Smooth muscle cell (in vitro differentiated cells): ENCODE results near the gene RAB31. TPM values are rescaled to one million over a fixed set of nuclear protein-coding genes. Genes with fewer than 3 reads are reported as not detected.
"Not testable (repeated sequence)": the region's sequence is repeated elsewhere in the genome, so short reads cannot be mapped to it uniquely, and the experiment has no call there.

Experiments used
- DNase-seq: peaks from one replicate; lab custom pipeline; 2025; ENCODE audit not compliant: unreplicated experiment; lab: John Stamatoyannopoulos, UW
- H2AFZ ChIP-seq: fragments of 200-600 bp; sonication (generic); 2 replicates; pipeline ENCODE4 v1.6.0; 2016; ENCODE audit warnings: antibody characterized with exemption, low read depth, mild to moderate bottlenecking
- H3F3A ChIP-seq: fragments of 200-600 bp; sonication (generic); 2 replicates; pipeline ENCODE4 v1.6.0; 2017; ENCODE audit warnings: antibody characterized with exemption, low read depth
- H3K27ac ChIP-seq: fragments of 200-600 bp; sonication (generic); 2 replicates; pipeline ENCODE4 v1.5.1; 2016; ENCODE audit warnings: low read depth, mild to moderate bottlenecking
- H3K27me3 ChIP-seq: fragments of 200-600 bp; sonication (generic); 2 replicates; pipeline ENCODE4 v1.6.1; 2016; ENCODE audit warnings: low read depth, mild to moderate bottlenecking
- H3K36me3 ChIP-seq: fragments of 200-600 bp; sonication (generic); 2 replicates; pipeline ENCODE4 v1.5.1; 2016; ENCODE audit warnings: low read depth
- H3K4me1 ChIP-seq: fragments of 200-600 bp; sonication (generic); 2 replicates; pipeline ENCODE4 v1.5.1; 2016; ENCODE audit warnings: low read depth
- H3K4me2 ChIP-seq: fragments of 200-600 bp; sonication (generic); 2 replicates; pipeline ENCODE4 v1.6.0; 2016; ENCODE audit warnings: mild to moderate bottlenecking
- H3K4me3 ChIP-seq: fragments of 200-600 bp; sonication (generic); 2 replicates; pipeline ENCODE4 v1.5.1; 2016; ENCODE audit warnings: mild to moderate bottlenecking
- H3K79me2 ChIP-seq: fragments of 200-600 bp; sonication (generic); 2 replicates; pipeline ENCODE4 v1.6.0; 2016; ENCODE audit warnings: low read depth, mild to moderate bottlenecking
- H3K9ac ChIP-seq: fragments of 200-600 bp; sonication (generic); 2 replicates; pipeline ENCODE4 v1.6.0; 2016; ENCODE audit warnings: low read depth
- H3K9me3 ChIP-seq: fragments of 200-600 bp; sonication (generic); replicated peaks from 2 replicates; pipeline ENCODE4 v1.5.1; 2016; ENCODE audit warnings: low read depth
- H4K20me1 ChIP-seq: fragments of 200-600 bp; sonication (generic); 2 replicates; pipeline ENCODE4 v1.6.0; 2016; ENCODE audit warnings: low read depth
- CTCF ChIP-seq: fragments of 200-600 bp; sonication (generic); IDR thresholded peaks from 2 replicates; pipeline ENCODE4 v1.5.1; 2017; ENCODE audit warnings: borderline replicate concordance, mild to moderate bottlenecking, antibody characterized with exemption; ENCODE audit not compliant: insufficient read depth, poor library complexity, severe bottlenecking
- WGBS: methylation state at CpG from one replicate; pipeline ENCODE4 v1.1.7; 2016; ENCODE audit warnings: low lambda C conversion rate; 5-methylcytosine and 5-hydroxymethylcytosine counted together
- polyA plus RNA-seq: library from polyadenylated mRNA; unstranded; fragments of >200 nt; fragmentation: Nextera tagmentation; extraction: Ambion mirVana; gene quantifications from 2 replicates; pipeline ENCODE4 v1.2.1, GENCODE V29; 2016
- total RNA-seq: library from RNA; depleted of rRNA; stranded (reverse); fragments of >200 nt; gene quantifications from 2 replicates; pipeline ENCODE4 v1.2.3, GENCODE V29; 2014

RAB31 gene
- total and polyA plus RNA-seq, 2 experiments from 2014 or later, result 116 to 414 TPM

GRCh38 chr18:9900699-9901098 is 192.6 kb downstream of the RAB31 start:
- Histone ChIP-seq H3K4me3 (no peak overlapping the region), H3K9me3 (no peaks in the 10 kb centered on the region), H3K79me2 (no peaks in the 10 kb centered on the region), H3K27ac (no peak overlapping the region), H3K9ac (no peak overlapping the region), H2AFZ (no peak overlapping the region), H3K36me3 (no peaks in the 10 kb centered on the region), H3K4me2 (no peak overlapping the region), H4K20me1 (no peaks in the 10 kb centered on the region), H3K4me1 (no peaks in the 10 kb centered on the region), H3K27me3 (no peaks in the 10 kb centered on the region), H3F3A (peaks cover 5% of the 10 kb centered on the region)
- DNase-seq, result no peak
- 94% methylated on average over 7 of the region's 7 CpGs for WGBS
- TF ChIP-seq CTCF, result no peak

GRCh38 chr18:9901377-9901776 is 193.3 kb downstream of the RAB31 start:
- Histone ChIP-seq H3K9me3 (no peaks in the 10 kb centered on the region), H3K36me3 (no peaks in the 10 kb centered on the region), H3K27me3 (no peaks in the 10 kb centered on the region), H3K4me1 (no peaks in the 10 kb centered on the region), H3K4me3 (no peak overlapping the region), H3K4me2 (no peak overlapping the region), H3F3A (peaks cover 5% of the 10 kb centered on the region), H4K20me1 (no peaks in the 10 kb centered on the region), H3K9ac (no peak overlapping the region), H2AFZ (no peak overlapping the region), H3K79me2 (no peaks in the 10 kb centered on the region), H3K27ac (no peak overlapping the region)
- no peak for TF ChIP-seq CTCF
- no peak for DNase-seq
- 67% methylated on average over 3 of the region's 3 CpGs for WGBS

GRCh38 chr18:9902264-9902663 is 194.2 kb downstream of the RAB31 start:
- DNase-seq, H3K9ac ChIP-seq, H3K36me3 ChIP-seq, H3K4me1 ChIP-seq, H3K79me2 ChIP-seq, H4K20me1 ChIP-seq, H3F3A ChIP-seq, H3K4me3 ChIP-seq, H3K27me3 ChIP-seq, H3K27ac ChIP-seq, H2AFZ ChIP-seq, H3K9me3 ChIP-seq, H3K4me2 ChIP-seq: not testable (repeated sequence)
- WGBS, result 65% methylated on average over 14 of the region's 14 CpGs

GRCh38 chr18:9902832-9903231 is 194.7 kb downstream of the RAB31 start:
- no peaks in the 10 kb centered on the region for H3K36me3 ChIP-seq
- H3K4me2 ChIP-seq, result peak overlapping the region; percentile 32
- no peaks in the 10 kb centered on the region for H4K20me1 ChIP-seq
- peaks cover 5% of the 10 kb centered on the region for H3F3A ChIP-seq
- H3K27me3 ChIP-seq, result no peaks in the 10 kb centered on the region
- no peak for TF ChIP-seq CTCF
- H3K4me3 ChIP-seq, result no peak overlapping the region
- no peaks in the 10 kb centered on the region for H3K79me2 ChIP-seq
- no peak for DNase-seq
- H3K9ac ChIP-seq, result no peak overlapping the region
- no peak overlapping the region for H3K27ac ChIP-seq
- no peaks in the 10 kb centered on the region for H3K9me3 ChIP-seq
- no peaks in the 10 kb centered on the region for H3K4me1 ChIP-seq
- no peak overlapping the region for H2AFZ ChIP-seq
- WGBS, result 28% methylated on average over 10 of the region's 10 CpGs
